OCI-LY7 (cell line): ENCODE measurements around the gene PHIP. TPM values are rescaled to one million over a fixed set of nuclear protein-coding genes. Genes with fewer than 3 reads are reported as not detected.

Experiments
- BruUV-seq: library from RNA; stranded (reverse); fragments of 400-500 nt; replicated peaks from 2 replicates; lab custom pipeline; 2021; lab: Mats Ljungman, UMichigan
- CTCF ChIA-PET: fragments of 300-600 bp; sonication (Branson Sonifier 250); formaldehyde crosslinking; loops from one replicate; lab custom pipeline; 2022; ENCODE audit warnings: antibody characterized with exemption; ENCODE audit not compliant: unreplicated experiment; lab: Charles Lee
- POLR2A ChIA-PET: fragments of 300-600 bp; sonication (Branson Sonifier 250); formaldehyde crosslinking; loops from one replicate; lab custom pipeline; 2022; ENCODE audit warnings: antibody characterized with exemption; lab: Charles Lee
- DNase-seq: peaks from one replicate; pipeline ENCODE4 v3.0.0-alpha.2; 2015; ENCODE audit warnings: low spot score
- H2AFZ ChIP-seq: fragments of 200-600 bp; sonication (generic), shearing (Covaris generic); 2 replicates; pipeline ENCODE4 v1.6.1; 2014; ENCODE audit warnings: mild to moderate bottlenecking, antibody characterized with exemption, low read length, moderate library complexity
- H3K27ac ChIP-seq: fragments of 200-600 bp; sonication (generic); 2 replicates; pipeline ENCODE4 v1.5.1; 2014; ENCODE audit warnings: mixed run types, low read depth, mild to moderate bottlenecking, moderate library complexity, low read length, inconsistent platforms; ENCODE audit not compliant: poor library complexity, severe bottlenecking
- H3K36me3 ChIP-seq: fragments of 200-600 bp; sonication (generic); 2 replicates; pipeline ENCODE4 v1.6.1; 2014; ENCODE audit warnings: mild to moderate bottlenecking, antibody characterized with exemption, low read length, moderate library complexity, mixed read lengths; ENCODE audit not compliant: insufficient read depth
- H3K4me1 ChIP-seq: fragments of 200-600 bp; sonication (generic); 2 replicates; pipeline ENCODE4 v1.5.1; 2014; ENCODE audit warnings: mild to moderate bottlenecking, low read length; ENCODE audit not compliant: insufficient read depth, poor library complexity, severe bottlenecking
- H3K4me2 ChIP-seq: fragments of 200-600 bp; sonication (generic); 2 replicates; pipeline ENCODE4 v1.6.1; 2014; ENCODE audit warnings: mild to moderate bottlenecking, low read length
- H3K4me3 ChIP-seq: fragments of 200-600 bp; sonication (generic); 2 replicates; pipeline ENCODE4 v1.5.1; 2014; ENCODE audit warnings: mild to moderate bottlenecking, low read depth, low read length; ENCODE audit not compliant: poor library complexity, severe bottlenecking
- H3K79me2 ChIP-seq: fragments of 200-600 bp; sonication (generic); 2 replicates; pipeline ENCODE4 v1.6.1; 2016; ENCODE audit warnings: low read depth, mild to moderate bottlenecking, low read length, moderate library complexity, mixed read lengths; ENCODE audit not compliant: insufficient read depth
- H3K9me2 ChIP-seq: fragments of 200-600 bp; sonication (generic); 2 replicates; pipeline ENCODE4 v1.6.1; 2016; ENCODE audit warnings: mild to moderate bottlenecking, low read length, mixed read lengths; ENCODE audit not compliant: insufficient read depth
- H3K9me3 ChIP-seq: fragments of 200-600 bp; sonication (generic); 2 replicates; pipeline ENCODE4 v1.6.1; 2014; ENCODE audit warnings: mild to moderate bottlenecking, mixed run types, low read length, mixed read lengths
- H4K20me1 ChIP-seq: fragments of 200-600 bp; sonication (generic); 2 replicates; pipeline ENCODE4 v1.6.1; 2014; ENCODE audit warnings: mild to moderate bottlenecking, antibody characterized with exemption, low read length, moderate library complexity, mixed read lengths; ENCODE audit not compliant: insufficient read depth
- CTCF ChIP-seq: fragments of 200-600 bp; sonication (generic); conservative IDR thresholded peaks from 2 replicates; pipeline ENCODE4 v1.5.1; 2014; ENCODE audit warnings: mild to moderate bottlenecking, antibody characterized with exemption, low read length, moderate library complexity, mixed read lengths
- EZH2phosphoT487 ChIP-seq: fragments of 200-600 bp; sonication (generic); IDR thresholded peaks from 2 replicates; pipeline ENCODE4 v1.6.1; 2018; ENCODE audit warnings: low read depth, borderline replicate concordance, mild to moderate bottlenecking, mixed run types, antibody characterized with exemption, low read length, moderate library complexity, mixed read lengths
- intact Hi-C: fragments of 100-400 bp; cut with micrococcal nuclease; formaldehyde crosslinking; loops from one replicate; pipeline ENCODE4 v1.10.0; 2022; ENCODE audit not compliant: unreplicated experiment
- total RNA-seq, 2 experiments: library from RNA; depleted of rRNA in 1 of 2; stranded (reverse); fragments of >200 nt in 1 of 2; shearing (Covaris generic) in 1 of 2; gene quantifications; 2 replicates each; pipeline ENCODE4 v1.2.3, GENCODE V29; 2014 to 2022

Gene PHIP
- total RNA-seq, 2 experiments from 2014 or later, result 32.1 to 46.6 TPM

- no peak overlapping the region for H3K4me2 ChIP-seq
- DNase-seq, result no peak
- intact Hi-C loops, result no loop called here
- H3K4me3 ChIP-seq, result no peak overlapping the region
- no peaks in the 10 kb centered on the region for H3K9me2 ChIP-seq
- H3K79me2 ChIP-seq, result peaks cover 49% of the 10 kb centered on the region; the same call in 1 of the 2 replicates
- no TSS peak for BruUV-seq
- H3K9me3 ChIP-seq, result no peaks in the 10 kb centered on the region
- peaks cover 89% of the 10 kb centered on the region for H3K36me3 ChIP-seq
- POLR2A ChIA-PET, result interaction anchor here (0.7 to 2.7 kb wide), 3 partner anchors 14 to 63 kb away, joined by 3 to 9 read pairs (median 5); no protein-coding TSS in a partner anchor
- TF ChIP-seq EZH2phosphoT487 (no peak), CTCF (no peak)
- H3K4me1 ChIP-seq, result no peaks in the 10 kb centered on the region
- no peak overlapping the region for H3K27ac ChIP-seq
- CTCF ChIA-PET, result no interaction called here
- 0 out of 2 replicates have a peak, but pooled peaks cover 3% of the 10 kb centered on the region for H4K20me1 ChIP-seq
- H2AFZ ChIP-seq, result no peak overlapping the region
Measured at GRCh38 chr6:79057746-79058145, 20.3 kb downstream of the PHIP start.

- no peak overlapping the region for H3K4me3 ChIP-seq
- H3K9me2 ChIP-seq, result no peaks in the 10 kb centered on the region
- intact Hi-C loops, result no loop called here
- H3K27ac ChIP-seq, result no peak overlapping the region
- H3K4me1 ChIP-seq, result no peaks in the 10 kb centered on the region
- H2AFZ ChIP-seq, result no peak overlapping the region
- DNase-seq, result no peak
- TF ChIP-seq EZH2phosphoT487, result no peak
- no peak for TF ChIP-seq CTCF
- ChIA-PET POLR2A (interaction anchor here (1.0 to 2.7 kb wide), 2 partner anchors 15 to 20 kb away, joined by 4 to 9 read pairs; no protein-coding TSS in a partner anchor), CTCF (no interaction called here)
- H3K4me2 ChIP-seq, result no peak overlapping the region
- peaks cover 38% of the 10 kb centered on the region; the same call in 1 of the 2 replicates for H3K79me2 ChIP-seq
- no peaks in the 10 kb centered on the region for H3K9me3 ChIP-seq
- H4K20me1 ChIP-seq, result no peaks in the 10 kb centered on the region
- no TSS peak for BruUV-seq
- peaks cover 95% of the 10 kb centered on the region for H3K36me3 ChIP-seq
Measured at GRCh38 chr6:79056226-79056625, 21.8 kb downstream of the PHIP start.

- no peak overlapping the region for H2AFZ ChIP-seq
- POLR2A ChIA-PET, result interaction anchor here (0.6 to 0.7 kb wide), 2 partner anchors 14 to 27 kb away, joined by 3 to 4 read pairs; no protein-coding TSS in a partner anchor
- no peaks in the 10 kb centered on the region for H3K9me2 ChIP-seq
- H3K79me2 ChIP-seq, result peaks cover 74% of the 10 kb centered on the region
- no peak overlapping the region for H3K4me3 ChIP-seq
- DNase-seq, result peak; percentile 17
- no peaks in the 10 kb centered on the region for H3K9me3 ChIP-seq
- intact Hi-C loops, result loop anchor here (2.0 kb wide), 1 partner anchor 28 kb away; no protein-coding TSS in a partner anchor
- H3K36me3 ChIP-seq, result peaks cover 95% of the 10 kb centered on the region
- no peak overlapping the region for H3K27ac ChIP-seq
- no TSS peak for BruUV-seq
- no peak overlapping the region for H3K4me2 ChIP-seq
- H4K20me1 ChIP-seq, result peaks cover 13% of the 10 kb centered on the region; the same call in 1 of the 2 replicates
- H3K4me1 ChIP-seq, result no peaks in the 10 kb centered on the region
- CTCF ChIA-PET, result no interaction called here
- TF ChIP-seq CTCF (peak; percentile 63), EZH2phosphoT487 (no peak)
Measured at GRCh38 chr6:79048611-79049010, 29.4 kb downstream of the PHIP start.
